Measurements from ENCODE around the gene RNF8.
A peak's percentile ranks its signal among the peaks of the same experiment; 100 is the strongest.
"Not testable (repeated sequence)": the region's sequence is repeated elsewhere in the genome, so short reads cannot be mapped to it uniquely, and the experiment has no call there.

RNF8 gene

GRCh38 chr6:37344308-37344707 is 9.5 kb upstream of the RNF8 start:
- TF ChIP-seq CTCF (IDR thresholded peaks at IDR 0.05; ENCODE audit: low read depth, low read length, missing control alignments): no peak
- in situ Hi-C loops (cut with HindIII; ENCODE audit: low sequenced_read_pairs): no loop called here
- H3K4me3 ChIP-seq (ENCODE audit: low read depth, low read length): no peak overlapping the region
- DNase-seq (ENCODE audit: low read depth): no peak

GRCh38 chr6:37345804-37346203 is 8.0 kb upstream of the RNF8 start:
- H3K4me3 ChIP-seq (ENCODE audit: low read depth, low read length); in situ Hi-C loops (cut with HindIII; ENCODE audit: low sequenced_read_pairs); DNase-seq (ENCODE audit: low read depth): not testable (repeated sequence)

GRCh38 chr6:37347177-37347576 is 6.6 kb upstream of the RNF8 start:
- H3K4me3 ChIP-seq (ENCODE audit: low read depth, low read length): no peak overlapping the region
- DNase-seq (ENCODE audit: low read depth): no peak
- in situ Hi-C loops (cut with HindIII; ENCODE audit: low sequenced_read_pairs): no loop called here
- no peak for TF ChIP-seq CTCF (IDR thresholded peaks at IDR 0.05; ENCODE audit: low read depth, low read length, missing control alignments)

GRCh38 chr6:37347670-37348111 is 6.1 kb upstream of the RNF8 start:
- H3K4me3 ChIP-seq (ENCODE audit: low read depth, low read length): no peak overlapping the region
- DNase-seq (ENCODE audit: low read depth): no peak
- no peak for TF ChIP-seq CTCF (IDR thresholded peaks at IDR 0.05; ENCODE audit: low read depth, low read length, missing control alignments)
- in situ Hi-C loops (cut with HindIII; ENCODE audit: low sequenced_read_pairs): no loop called here

GRCh38 chr6:37351027-37351426 is 2.8 kb upstream of the RNF8 start:
- no peak for TF ChIP-seq CTCF (IDR thresholded peaks at IDR 0.05; ENCODE audit: low read depth, low read length, missing control alignments)
- DNase-seq (ENCODE audit: low read depth): no peak
- H3K4me3 ChIP-seq (ENCODE audit: low read depth, low read length): no peak overlapping the region
- in situ Hi-C loops (cut with HindIII; ENCODE audit: low sequenced_read_pairs): no loop called here

GRCh38 chr6:37352384-37352783 is 1.4 kb upstream of the RNF8 start:
- in situ Hi-C loops (cut with HindIII; ENCODE audit: low sequenced_read_pairs): no loop called here
- no peak overlapping the region for H3K4me3 ChIP-seq (ENCODE audit: low read depth, low read length)
- TF ChIP-seq CTCF (IDR thresholded peaks at IDR 0.05; ENCODE audit: low read depth, low read length, missing control alignments): no peak
- no peak for DNase-seq (ENCODE audit: low read depth)

- TF ChIP-seq CTCF (IDR thresholded peaks at IDR 0.05; ENCODE audit: low read depth, low read length, missing control alignments): no peak
- in situ Hi-C loops (cut with HindIII; ENCODE audit: low sequenced_read_pairs): no loop called here
- peak overlapping the region; percentile 93 for H3K4me3 ChIP-seq (ENCODE audit: low read depth, low read length)
- DNase-seq (ENCODE audit: low read depth): no peak
Measured at GRCh38 chr6:37354526-37355384, 972 bp downstream of the RNF8 start.

Data from astrocyte of the cerebellum (primary cell).